ENCODE results near the gene CHCT1.

CHCT1 gene

GRCh38 chr17:60455378-60455777 lies 33.1 kb downstream of the CHCT1 start:
- Histone ChIP-seq H3F3A (ENCODE audit: insufficient read depth, low read length) (no peaks in the 10 kb centered on the region), H3K4me1 (ENCODE audit: insufficient read depth, low read length, severe bottlenecking) (no peaks in the 10 kb centered on the region), H3K27ac (ENCODE audit: low read depth, low read length, poor library complexity, severe bottlenecking) (no peak overlapping the region), H3K4me3 (ENCODE audit: low read depth, low read length, poor library complexity, severe bottlenecking) (no peak overlapping the region), H4K20me1 (ENCODE audit: insufficient read depth, low read length) (no peaks in the 10 kb centered on the region), H2AFZ (ENCODE audit: low read length) (no peak overlapping the region), H3K9ac (ENCODE audit: low read length) (no peak overlapping the region), H3K9me3 (ENCODE audit: low read length) (0 out of 2 replicates have a peak, but pooled peaks cover 3% of the 10 kb centered on the region), H3K4me2 (ENCODE audit: low read length) (no peak overlapping the region), H3K27me3 (ENCODE audit: insufficient read depth, low read length) (no peaks in the 10 kb centered on the region), H3K9me2 (ENCODE audit: low read depth, low read length) (no peaks in the 10 kb centered on the region), H3K36me3 (ENCODE audit: insufficient read depth, low read length) (peaks cover 75% of the 10 kb centered on the region), H3K79me2 (ENCODE audit: insufficient read depth, low read length) (no peaks in the 10 kb centered on the region)
- TF ChIP-seq, protein P1, sequence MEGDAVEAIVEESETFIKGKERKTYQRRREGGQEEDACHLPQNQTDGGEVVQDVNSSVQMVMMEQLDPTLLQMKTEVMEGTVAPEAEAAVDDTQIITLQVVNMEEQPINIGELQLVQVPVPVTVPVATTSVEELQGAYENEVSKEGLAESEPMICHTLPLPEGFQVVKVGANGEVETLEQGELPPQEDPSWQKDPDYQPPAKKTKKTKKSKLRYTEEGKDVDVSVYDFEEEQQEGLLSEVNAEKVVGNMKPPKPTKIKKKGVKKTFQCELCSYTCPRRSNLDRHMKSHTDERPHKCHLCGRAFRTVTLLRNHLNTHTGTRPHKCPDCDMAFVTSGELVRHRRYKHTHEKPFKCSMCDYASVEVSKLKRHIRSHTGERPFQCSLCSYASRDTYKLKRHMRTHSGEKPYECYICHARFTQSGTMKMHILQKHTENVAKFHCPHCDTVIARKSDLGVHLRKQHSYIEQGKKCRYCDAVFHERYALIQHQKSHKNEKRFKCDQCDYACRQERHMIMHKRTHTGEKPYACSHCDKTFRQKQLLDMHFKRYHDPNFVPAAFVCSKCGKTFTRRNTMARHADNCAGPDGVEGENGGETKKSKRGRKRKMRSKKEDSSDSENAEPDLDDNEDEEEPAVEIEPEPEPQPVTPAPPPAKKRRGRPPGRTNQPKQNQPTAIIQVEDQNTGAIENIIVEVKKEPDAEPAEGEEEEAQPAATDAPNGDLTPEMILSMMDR (IDR thresholded peaks at IDR 0.05; ENCODE audit: low read length): no peak
- TF ChIP-seq EZH2 (IDR thresholded peaks at IDR 0.05; ENCODE audit: borderline replicate concordance, low read length): no peak

GRCh38 chr17:60457148-60457547 lies 34.9 kb downstream of the CHCT1 start:
- Histone ChIP-seq H3K9me2 (ENCODE audit: low read depth, low read length) (no peaks in the 10 kb centered on the region), H3K4me2 (ENCODE audit: low read length) (no peak overlapping the region), H3F3A (ENCODE audit: insufficient read depth, low read length) (no peaks in the 10 kb centered on the region), H2AFZ (ENCODE audit: low read length) (no peak overlapping the region), H3K4me1 (ENCODE audit: insufficient read depth, low read length, severe bottlenecking) (no peaks in the 10 kb centered on the region), H4K20me1 (ENCODE audit: insufficient read depth, low read length) (no peaks in the 10 kb centered on the region), H3K4me3 (ENCODE audit: low read depth, low read length, poor library complexity, severe bottlenecking) (no peak overlapping the region), H3K9me3 (ENCODE audit: low read length) (0 out of 2 replicates have a peak, but pooled peaks cover 3% of the 10 kb centered on the region), H3K27me3 (ENCODE audit: insufficient read depth, low read length) (no peaks in the 10 kb centered on the region), H3K36me3 (ENCODE audit: insufficient read depth, low read length) (peaks cover 79% of the 10 kb centered on the region), H3K9ac (ENCODE audit: low read length) (no peak overlapping the region), H3K79me2 (ENCODE audit: insufficient read depth, low read length) (no peaks in the 10 kb centered on the region), H3K27ac (ENCODE audit: low read depth, low read length, poor library complexity, severe bottlenecking) (no peak overlapping the region)
- no peak for TF ChIP-seq EZH2 (IDR thresholded peaks at IDR 0.05; ENCODE audit: borderline replicate concordance, low read length)
- TF ChIP-seq, protein P1 (IDR thresholded peaks at IDR 0.05; ENCODE audit: low read length): no peak

GRCh38 chr17:60461584-60461983 lies 39.3 kb downstream of the CHCT1 start:
- Histone ChIP-seq H3K9me3 (ENCODE audit: low read length) (0 out of 2 replicates have a peak, but pooled peaks cover 3% of the 10 kb centered on the region), H3K27ac (ENCODE audit: low read depth, low read length, poor library complexity, severe bottlenecking) (no peak overlapping the region), H3K4me3 (ENCODE audit: low read depth, low read length, poor library complexity, severe bottlenecking) (no peak overlapping the region), H4K20me1 (ENCODE audit: insufficient read depth, low read length) (no peaks in the 10 kb centered on the region), H2AFZ (ENCODE audit: low read length) (no peak overlapping the region), H3K79me2 (ENCODE audit: insufficient read depth, low read length) (no peaks in the 10 kb centered on the region), H3K9me2 (ENCODE audit: low read depth, low read length) (no peaks in the 10 kb centered on the region), H3F3A (ENCODE audit: insufficient read depth, low read length) (no peaks in the 10 kb centered on the region), H3K9ac (ENCODE audit: low read length) (no peak overlapping the region), H3K27me3 (ENCODE audit: insufficient read depth, low read length) (no peaks in the 10 kb centered on the region), H3K4me2 (ENCODE audit: low read length) (no peak overlapping the region), H3K36me3 (ENCODE audit: insufficient read depth, low read length) (peaks cover 86% of the 10 kb centered on the region), H3K4me1 (ENCODE audit: insufficient read depth, low read length, severe bottlenecking) (no peaks in the 10 kb centered on the region)
- TF ChIP-seq EZH2 (IDR thresholded peaks at IDR 0.05; ENCODE audit: borderline replicate concordance, low read length): no peak
- TF ChIP-seq, protein P1 (IDR thresholded peaks at IDR 0.05; ENCODE audit: low read length): no peak

Data from OCI-LY1 (cell line).